GM21576 (cell line): ENCODE measurements around the gene TMC2.

Source experiments
- ATAC-seq: cut with Tn5 transposase; IDR thresholded peaks from one replicate; pipeline ENCODE4 v1.9.1; 2021; ENCODE audit warnings: mild to moderate bottlenecking, moderate library complexity; ENCODE audit not compliant: unreplicated experiment

Gene TMC2

DNA sequence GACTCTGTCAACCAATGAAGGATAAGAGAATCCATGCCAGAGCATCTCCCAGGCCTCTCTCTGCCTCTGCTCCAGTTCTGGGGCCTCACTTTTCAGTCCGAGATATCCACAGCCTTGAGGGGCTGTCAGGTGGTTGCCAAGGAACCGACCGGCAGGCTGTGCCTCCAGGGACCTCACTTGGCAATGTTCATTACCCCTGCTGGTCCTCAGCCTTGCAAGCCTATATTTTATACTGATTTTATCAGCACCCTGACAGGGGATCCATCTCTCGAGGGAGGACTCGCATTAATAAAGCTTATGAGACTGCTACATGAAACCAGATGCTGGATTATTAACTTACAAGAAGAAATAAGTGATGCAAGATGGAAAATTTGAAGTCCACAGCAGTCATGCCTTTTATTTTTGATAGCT, 39.9 kb downstream of the TMC2 start:
- no peak for ATAC-seq

GRCh38 chr20:2578475-2579192, 42.3 kb downstream of the TMC2 start:
- no peak for ATAC-seq

DNA sequence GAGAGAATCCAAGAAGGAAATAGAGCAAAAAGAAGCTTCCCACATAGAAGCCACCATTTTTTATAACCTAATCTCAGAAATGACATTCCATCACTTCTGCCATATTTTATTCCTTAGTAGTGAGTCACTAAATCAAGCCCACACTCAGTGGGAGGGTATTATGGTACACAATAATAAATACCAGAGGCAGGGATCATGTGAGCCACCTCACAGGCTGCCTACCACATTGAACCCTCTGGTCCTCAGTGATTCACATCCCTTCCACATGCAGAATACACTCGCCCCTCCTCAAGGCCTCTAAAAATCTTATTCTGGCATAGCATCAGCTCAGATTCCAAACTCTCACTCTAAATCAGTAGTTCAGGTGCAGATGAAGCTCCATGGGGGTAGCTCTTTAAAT, 49.4 kb downstream of the TMC2 start:
- no peak for ATAC-seq

- ATAC-seq: no peak
These were observed 57.4 kb downstream of the TMC2 start for GRCh38 chr20:2593756-2594155.

DNA sequence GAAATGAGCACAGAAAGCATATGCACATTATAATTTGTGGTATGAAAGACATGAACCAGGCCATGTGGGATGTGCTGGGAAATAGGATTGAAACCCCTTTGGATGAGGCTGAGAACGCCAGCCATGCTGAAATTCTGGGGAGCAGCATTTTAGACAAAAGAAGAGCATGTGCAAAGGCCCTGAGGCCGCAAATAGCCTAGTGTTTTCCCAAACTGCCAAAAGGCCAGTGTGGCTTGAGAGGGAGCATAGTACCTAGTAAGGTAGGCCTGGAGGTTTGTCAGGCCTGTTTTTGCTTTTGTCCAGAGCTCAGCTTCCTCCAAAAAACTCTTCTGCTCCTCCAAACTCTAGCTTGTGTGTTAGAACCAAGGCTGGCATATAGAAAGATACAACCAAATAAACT, 58.7 kb downstream of the TMC2 start:
- no peak for ATAC-seq

GRCh38 chr20:2596673-2597279, 60.4 kb downstream of the TMC2 start:
- ATAC-seq: no peak

GRCh38 chr20:2599288-2600006, 63.1 kb downstream of the TMC2 start:
- no peak for ATAC-seq

DNA sequence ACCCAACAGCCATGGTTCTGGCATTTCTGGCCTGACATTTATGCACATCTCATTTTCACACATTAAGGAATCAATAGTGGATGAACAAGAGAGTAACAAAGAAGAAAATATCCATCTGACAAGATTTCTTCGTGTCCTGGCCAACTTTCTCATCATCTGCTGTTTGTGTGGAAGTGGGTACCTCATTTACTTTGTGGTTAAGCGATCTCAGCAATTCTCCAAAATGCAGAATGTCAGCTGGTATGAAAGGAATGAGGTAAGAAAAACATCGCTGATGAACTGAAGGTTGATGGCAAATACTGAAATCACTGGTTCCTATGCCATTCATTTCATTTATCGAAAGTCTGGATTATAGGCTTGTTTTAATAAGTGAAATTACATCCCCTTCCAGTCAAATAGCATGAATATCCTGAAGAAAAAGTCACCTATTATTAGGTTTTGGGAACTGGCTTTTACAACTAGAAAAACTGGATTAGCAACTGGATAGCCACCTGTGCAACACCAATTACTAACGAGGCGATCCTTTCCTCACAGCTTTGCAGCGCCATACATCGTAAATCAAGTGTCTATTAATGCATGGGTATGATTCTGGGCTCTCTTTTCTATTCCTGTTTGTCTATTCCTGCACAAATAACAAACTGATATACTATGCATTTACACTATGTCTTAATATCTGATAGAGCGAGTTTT, 65.8 kb downstream of the TMC2 start:
- no peak for ATAC-seq

- no peak for ATAC-seq
These were observed 66.4 kb downstream of the TMC2 start for GRCh38 chr20:2602746-2603145.

- ATAC-seq: no peak
These were observed 67.6 kb downstream of the TMC2 start for GRCh38 chr20:2603816-2604505.

GRCh38 chr20:2604506-2604835, 68.1 kb downstream of the TMC2 start:
- no peak for ATAC-seq

DNA sequence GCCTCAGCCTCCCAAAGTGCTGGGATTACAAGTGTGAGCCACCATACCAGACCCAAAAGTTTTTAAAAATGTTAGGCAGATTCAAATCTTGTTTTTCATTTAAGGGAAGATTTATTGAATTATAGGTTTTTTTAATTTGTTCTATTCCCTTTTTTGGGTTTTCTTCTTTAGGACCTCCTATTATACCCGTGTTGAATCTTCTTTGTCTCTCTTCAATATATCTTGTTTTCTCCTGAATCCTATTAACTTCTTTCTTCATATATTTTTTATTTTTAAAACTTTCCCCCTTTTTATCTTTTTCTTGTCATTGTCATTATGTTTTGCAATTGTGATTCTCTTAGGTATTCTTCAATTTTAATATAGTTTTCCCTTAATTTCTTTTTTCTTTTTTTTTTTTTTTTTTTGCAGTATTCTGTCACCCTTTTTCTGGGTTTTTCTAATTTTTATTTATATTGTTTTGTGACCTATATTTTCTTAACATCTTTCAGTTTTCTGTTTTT, 70.2 kb downstream of the TMC2 start:
- no peak for ATAC-seq

DNA sequence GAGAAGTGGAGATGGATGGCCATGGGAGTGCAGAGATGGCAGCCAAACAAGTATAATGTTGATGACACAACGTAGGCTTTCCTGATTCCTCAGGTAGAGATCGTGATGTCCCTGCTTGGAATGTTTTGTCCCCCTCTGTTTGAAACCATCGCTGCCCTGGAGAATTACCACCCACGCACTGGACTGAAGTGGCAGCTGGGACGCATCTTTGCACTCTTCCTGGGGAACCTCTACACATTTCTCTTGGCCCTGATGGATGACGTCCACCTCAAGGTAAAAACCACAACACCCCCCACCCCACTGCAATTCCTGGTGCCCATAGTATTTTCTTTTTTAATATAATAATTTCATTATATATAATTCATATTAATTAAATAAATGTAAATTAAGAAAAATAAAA, 74.0 kb downstream of the TMC2 start:
- no peak for ATAC-seq

- ATAC-seq: no peak
These were observed 74.8 kb downstream of the TMC2 start for GRCh38 chr20:2610941-2611720.

GRCh38 chr20:2612073-2612472, 75.7 kb downstream of the TMC2 start:
- no peak for ATAC-seq

GRCh38 chr20:2616634-2617033, 80.3 kb downstream of the TMC2 start:
- no peak for ATAC-seq

- ATAC-seq: no peak
These were observed 80.8 kb downstream of the TMC2 start for GRCh38 chr20:2617099-2617714.

DNA sequence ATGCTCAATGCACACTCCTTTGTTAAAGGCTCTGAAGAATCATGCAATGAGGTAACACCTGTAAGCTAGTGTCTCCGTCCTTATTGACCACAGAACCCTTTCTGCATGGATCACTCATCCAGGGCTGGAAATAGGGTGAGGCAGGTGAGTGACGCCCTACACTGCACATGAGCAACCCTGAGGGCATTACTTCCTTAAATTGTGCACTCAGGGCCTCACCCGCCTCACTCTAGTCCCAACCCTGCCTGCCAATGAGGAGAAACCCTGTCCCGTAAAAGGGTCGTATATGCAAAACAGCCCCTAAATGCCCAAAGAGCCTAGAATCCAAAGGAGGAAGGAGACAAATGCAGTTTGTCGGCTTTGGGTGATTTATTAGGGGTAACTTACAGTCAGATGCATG, 82.4 kb downstream of the TMC2 start:
- ATAC-seq: no peak

DNA sequence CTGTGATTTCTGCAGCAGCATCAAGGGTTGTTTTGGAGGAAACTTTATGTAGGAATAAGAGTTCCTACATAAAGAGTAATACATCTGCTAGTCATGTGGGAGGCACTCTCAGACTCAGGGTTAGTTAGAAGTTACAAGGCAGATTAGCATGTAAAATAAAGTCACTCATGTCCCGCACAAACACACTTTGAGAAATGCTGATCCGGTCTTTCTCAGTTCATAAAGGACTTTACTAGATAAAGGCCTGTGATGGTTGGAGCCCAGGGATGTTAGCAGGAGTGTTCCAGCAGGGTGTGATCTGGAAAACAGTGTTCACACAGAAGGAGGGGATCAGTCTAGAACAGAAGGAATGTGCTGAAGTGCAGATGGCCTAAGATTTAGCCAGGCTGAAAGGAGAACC, 83.0 kb downstream of the TMC2 start:
- ATAC-seq: no peak
